Astrocyte of the spinal cord (primary cell): Measurements from ENCODE around the gene OSGIN1.

ENCODE experiments used
- DNase-seq: peaks from one replicate; pipeline ENCODE4 v3.0.0; 2011; ENCODE audit warnings: low read depth, low spot score
- H3K4me3 ChIP-seq: 2 replicates; pipeline ENCODE4 v1.5.1; 2011; ENCODE audit warnings: low read depth, mild to moderate bottlenecking, low read length, moderate library complexity
- in situ Hi-C: cut with HindIII; loops from 2 replicates; pipeline ENCODE4 v1.10.0; 2017; ENCODE audit warnings: low sequenced_read_pairs
- TF ChIP-seq, protein P1 (sequence below): IDR thresholded peaks from 2 replicates; pipeline ENCODE4 v1.5.1; 2012; ENCODE audit warnings: low read depth, mild to moderate bottlenecking, low read length, inconsistent platforms

The OSGIN1 gene

DNA sequence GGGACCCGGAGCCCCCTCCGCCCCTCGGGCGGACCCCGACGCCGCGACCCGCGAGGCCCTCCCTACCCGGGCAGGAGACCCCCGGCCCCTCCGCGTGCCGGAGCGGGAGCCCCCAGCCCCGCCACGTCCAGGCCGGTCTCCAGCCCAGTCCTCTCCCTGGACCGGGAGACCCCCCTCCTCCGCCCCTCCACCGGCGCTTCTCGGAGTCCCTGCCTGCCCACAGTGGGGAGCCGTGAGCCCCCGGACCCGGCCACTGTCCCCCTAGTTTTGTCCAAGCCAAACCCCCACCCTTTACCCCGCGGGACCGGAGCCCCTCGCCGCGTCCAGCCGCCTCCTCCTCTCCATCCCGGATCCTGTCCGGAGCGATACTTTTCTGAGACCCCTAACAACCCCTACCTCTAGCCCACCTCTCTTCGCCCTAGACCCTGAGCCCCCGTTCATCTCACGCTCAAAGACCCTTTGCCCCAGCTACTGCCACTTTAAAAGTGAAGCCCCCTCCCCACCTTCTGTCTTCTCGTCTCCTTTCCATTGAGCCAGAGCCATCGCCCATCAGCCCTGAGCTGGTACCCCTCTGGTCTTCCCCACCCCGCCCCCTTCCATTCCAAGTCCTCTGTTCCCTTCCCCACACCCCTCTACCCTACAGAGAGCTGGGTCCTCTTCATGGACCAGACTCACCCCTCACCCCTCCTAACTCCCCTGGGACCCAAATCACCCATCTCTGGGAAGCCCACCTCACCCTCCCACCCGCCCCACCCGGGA is 16.0 kb downstream of the OSGIN1 start:
- TF ChIP-seq, protein P1, sequence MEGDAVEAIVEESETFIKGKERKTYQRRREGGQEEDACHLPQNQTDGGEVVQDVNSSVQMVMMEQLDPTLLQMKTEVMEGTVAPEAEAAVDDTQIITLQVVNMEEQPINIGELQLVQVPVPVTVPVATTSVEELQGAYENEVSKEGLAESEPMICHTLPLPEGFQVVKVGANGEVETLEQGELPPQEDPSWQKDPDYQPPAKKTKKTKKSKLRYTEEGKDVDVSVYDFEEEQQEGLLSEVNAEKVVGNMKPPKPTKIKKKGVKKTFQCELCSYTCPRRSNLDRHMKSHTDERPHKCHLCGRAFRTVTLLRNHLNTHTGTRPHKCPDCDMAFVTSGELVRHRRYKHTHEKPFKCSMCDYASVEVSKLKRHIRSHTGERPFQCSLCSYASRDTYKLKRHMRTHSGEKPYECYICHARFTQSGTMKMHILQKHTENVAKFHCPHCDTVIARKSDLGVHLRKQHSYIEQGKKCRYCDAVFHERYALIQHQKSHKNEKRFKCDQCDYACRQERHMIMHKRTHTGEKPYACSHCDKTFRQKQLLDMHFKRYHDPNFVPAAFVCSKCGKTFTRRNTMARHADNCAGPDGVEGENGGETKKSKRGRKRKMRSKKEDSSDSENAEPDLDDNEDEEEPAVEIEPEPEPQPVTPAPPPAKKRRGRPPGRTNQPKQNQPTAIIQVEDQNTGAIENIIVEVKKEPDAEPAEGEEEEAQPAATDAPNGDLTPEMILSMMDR = no peak
- no peak overlapping the region for H3K4me3 ChIP-seq
- in situ Hi-C loops = no loop called here
- no peak for DNase-seq

DNA sequence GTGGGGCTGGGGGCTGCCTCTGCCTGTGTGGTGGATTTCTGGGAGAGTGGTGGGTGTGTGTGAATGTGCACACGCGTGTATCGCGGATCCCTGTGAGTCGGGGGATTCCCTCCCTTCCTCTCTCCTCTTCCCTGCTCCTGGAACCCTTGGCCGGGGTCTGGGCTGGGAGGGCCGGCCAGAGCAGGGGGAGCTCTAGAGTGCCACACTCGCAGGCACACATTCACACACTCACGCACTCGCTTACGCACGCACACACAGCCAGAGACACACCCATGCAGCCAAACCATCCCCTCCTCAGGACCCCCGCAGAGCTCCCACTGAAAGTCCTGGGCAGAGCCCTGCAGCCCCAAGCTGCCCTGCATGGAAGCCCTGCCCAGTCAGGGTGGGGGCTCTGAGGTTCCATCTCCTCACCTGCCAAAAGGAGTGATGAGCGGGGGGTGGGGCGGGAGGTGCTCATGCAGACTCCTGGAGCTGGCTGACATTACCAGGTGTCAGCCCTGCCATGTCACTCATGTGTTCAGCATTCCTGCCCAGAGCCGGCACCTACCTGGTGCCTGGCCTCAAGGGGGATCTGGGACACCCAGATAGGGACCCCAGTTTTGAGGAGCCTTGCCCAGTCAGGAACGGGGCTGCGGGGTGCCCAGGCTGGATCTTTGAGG is 16.9 kb downstream of the OSGIN1 start:
- no peak overlapping the region for H3K4me3 ChIP-seq
- no peak for DNase-seq
- TF ChIP-seq, protein P1 = no peak
- in situ Hi-C loops = no loop called here

DNA sequence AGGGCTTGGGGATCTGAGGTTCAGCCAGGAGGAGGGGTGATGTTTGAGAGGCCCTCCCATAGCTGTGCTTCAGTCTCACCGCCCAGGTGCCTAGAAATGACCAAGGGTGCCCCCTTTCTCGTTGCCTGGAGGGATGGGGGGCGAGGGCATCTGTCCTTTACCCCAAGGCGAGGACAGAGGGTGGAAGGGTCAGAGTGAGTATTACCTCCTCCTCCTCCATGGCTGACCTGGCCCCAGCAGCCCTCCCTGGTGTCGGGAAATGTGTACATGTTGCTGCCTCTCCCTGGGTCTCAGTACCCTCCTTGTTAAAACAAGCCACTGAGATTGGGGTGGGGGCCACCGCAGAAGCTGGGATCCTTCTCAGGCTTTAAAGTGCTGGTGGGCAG is 17.4 kb downstream of the OSGIN1 start:
- no peak overlapping the region for H3K4me3 ChIP-seq
- DNase-seq = no peak
- TF ChIP-seq, protein P1 = no peak
- in situ Hi-C loops = no loop called here

DNA sequence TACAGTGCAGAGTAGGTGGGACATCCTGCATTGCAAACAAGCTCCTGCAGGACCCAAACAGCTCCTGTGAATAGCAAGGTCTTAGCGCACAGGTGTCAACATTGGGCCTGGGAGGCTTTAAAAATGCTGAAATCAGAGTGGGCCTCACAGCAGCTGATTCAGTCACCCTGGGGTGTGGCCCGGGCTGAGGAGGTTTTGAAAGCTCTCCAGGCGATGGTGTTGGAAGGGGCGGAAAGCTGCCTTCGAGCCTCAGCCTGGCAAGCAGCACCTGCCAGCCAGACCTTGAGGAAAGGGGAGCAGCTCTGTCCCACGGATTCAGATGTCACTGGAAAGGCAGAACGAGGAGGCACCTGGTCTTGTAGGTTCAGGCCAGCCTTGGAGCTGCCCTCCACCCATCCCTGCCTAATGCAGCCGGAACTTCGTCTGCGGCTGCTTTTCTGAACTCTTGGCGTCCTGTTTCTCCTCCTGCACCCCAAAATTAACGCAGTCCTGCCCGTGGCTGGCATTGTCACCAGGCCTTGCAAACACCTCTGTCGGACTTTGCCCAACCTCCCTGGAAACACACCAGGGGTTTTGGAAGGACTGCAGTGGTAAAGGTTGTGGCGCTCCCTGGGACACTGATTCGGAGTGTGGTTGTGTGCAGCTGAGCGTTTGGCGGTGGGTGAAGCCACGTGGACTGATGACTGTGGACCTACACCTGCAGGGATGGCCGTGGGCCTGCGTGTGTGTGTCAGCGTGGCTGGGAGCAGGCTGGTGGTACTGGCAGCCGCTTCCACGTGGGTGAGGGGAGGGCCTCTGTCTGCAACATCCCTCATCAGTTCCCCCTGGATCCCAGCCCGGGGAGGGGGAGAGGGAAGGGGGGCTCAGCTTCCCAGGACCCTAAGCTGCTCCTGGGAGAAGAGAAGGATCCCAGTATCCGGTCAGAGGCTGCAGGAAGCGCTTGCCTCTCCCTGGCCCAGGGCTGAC is 18.4 kb downstream of the OSGIN1 start:
- TF ChIP-seq, protein P1 = no peak
- no peak overlapping the region for H3K4me3 ChIP-seq
- no peak for DNase-seq
- in situ Hi-C loops = no loop called here

DNA sequence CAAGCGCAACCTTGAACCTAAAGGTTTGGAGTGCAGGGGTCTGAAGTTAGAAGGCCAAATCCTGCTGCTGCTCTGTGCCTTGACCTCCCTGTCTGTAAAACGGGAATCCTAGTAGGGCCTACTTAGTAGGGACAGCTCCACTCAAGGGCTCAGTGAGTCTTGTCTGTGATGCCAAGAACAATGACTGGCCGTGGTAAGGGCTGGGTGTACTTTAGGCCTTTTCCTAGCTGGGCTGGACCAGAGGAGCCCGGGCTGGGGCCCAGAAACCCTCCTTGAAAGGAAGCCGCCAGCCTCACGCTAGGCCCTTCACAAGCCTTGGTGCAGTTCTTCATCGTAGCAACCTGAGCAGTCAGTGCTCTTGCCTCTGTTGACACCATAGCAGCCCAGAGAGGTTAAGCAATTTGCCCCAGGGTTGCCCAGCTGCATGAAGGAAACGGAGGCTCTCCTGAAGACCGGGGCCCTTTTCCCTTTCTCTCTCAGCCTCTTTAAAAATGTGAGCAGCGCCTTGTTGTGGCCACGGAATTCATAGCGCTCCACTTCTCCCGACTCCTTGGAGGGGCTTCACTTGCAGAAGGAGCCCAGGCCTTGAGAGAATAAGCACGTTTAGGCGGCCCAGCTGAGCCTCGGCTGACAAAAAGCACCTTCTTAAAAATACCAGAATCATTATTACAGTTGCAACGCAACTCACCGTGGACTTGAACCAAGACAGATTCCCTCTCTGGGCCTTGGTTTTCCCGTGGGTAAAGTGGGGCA is 19.4 kb downstream of the OSGIN1 start:
- in situ Hi-C loops = no loop called here
- no peak overlapping the region for H3K4me3 ChIP-seq
- no peak for DNase-seq
- TF ChIP-seq, protein P1 = no peak

DNA sequence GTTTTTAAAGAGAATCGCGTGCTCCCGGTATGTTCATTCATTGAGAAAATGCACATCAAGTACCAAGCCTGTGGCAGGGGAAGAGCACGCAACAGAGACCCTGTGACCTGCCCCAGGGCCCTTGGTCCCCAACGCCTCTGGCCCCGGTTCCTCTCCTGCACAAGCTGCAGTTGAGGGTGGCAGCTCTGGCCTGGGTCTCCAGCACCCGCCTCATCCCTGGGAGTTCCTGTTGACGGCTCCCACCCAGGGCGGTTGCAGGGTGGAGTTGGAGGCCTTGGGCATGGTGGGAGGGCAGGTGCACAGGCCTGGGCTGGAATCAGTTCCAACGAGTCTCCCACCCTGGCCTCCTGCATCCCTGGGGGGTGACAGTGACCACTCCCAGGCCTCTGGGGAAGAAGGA is 20.0 kb downstream of the OSGIN1 start:
- DNase-seq = no peak
- in situ Hi-C loops = no loop called here
- H3K4me3 ChIP-seq = no peak overlapping the region
- TF ChIP-seq, protein P1 = no peak
